Right forelimb (tissue), 1 donor: ENCODE data around the gene NPBWR2.
"Not testable (repeated sequence)": the region's sequence is repeated elsewhere in the genome, so short reads cannot be mapped to it uniquely, and the experiment has no call there.

Source experiments
- DNase-seq: peaks from one replicate; pipeline ENCODE4 v3.0.0-alpha.2; 2018

The NPBWR2 gene

GRCh38 chr20:64143018-64143801 lies 35.8 kb upstream of the NPBWR2 start:
- no peak for DNase-seq

GRCh38 chr20:64142590-64142989 lies 35.2 kb upstream of the NPBWR2 start:
- DNase-seq: no peak

- DNase-seq: peak; percentile 26
Measured at GRCh38 chr20:64140956-64141355, 33.6 kb upstream of the NPBWR2 start.

- DNase-seq: peak; percentile 40
Measured at GRCh38 chr20:64140061-64140931, 32.9 kb upstream of the NPBWR2 start.

GRCh38 chr20:64139199-64140060 lies 32.1 kb upstream of the NPBWR2 start:
- DNase-seq: peak; percentile 18

- DNase-seq: no peak
Measured at GRCh38 chr20:64138276-64138815, 31.0 kb upstream of the NPBWR2 start.

- DNase-seq: no peak
Measured at GRCh38 chr20:64137598-64138031, 30.2 kb upstream of the NPBWR2 start.

- DNase-seq: no peak
Measured at GRCh38 chr20:64136004-64136710, 28.8 kb upstream of the NPBWR2 start.

GRCh38 chr20:64134744-64135143 lies 27.4 kb upstream of the NPBWR2 start:
- DNase-seq: not testable (repeated sequence)

GRCh38 chr20:64133951-64134407 lies 26.6 kb upstream of the NPBWR2 start:
- no peak for DNase-seq

- no peak for DNase-seq
Measured at GRCh38 chr20:64131406-64131805, 24.0 kb upstream of the NPBWR2 start.

- DNase-seq: no peak
Measured at GRCh38 chr20:64130876-64131275, 23.5 kb upstream of the NPBWR2 start.

- no peak for DNase-seq
Measured at GRCh38 chr20:64130271-64130670, 22.9 kb upstream of the NPBWR2 start.

GRCh38 chr20:64129146-64129782 lies 21.9 kb upstream of the NPBWR2 start:
- no peak for DNase-seq

GRCh38 chr20:64123517-64123916 lies 16.2 kb upstream of the NPBWR2 start:
- DNase-seq: not testable (repeated sequence)

- DNase-seq: not testable (repeated sequence)
Measured at GRCh38 chr20:64122927-64123326, 15.6 kb upstream of the NPBWR2 start.

- DNase-seq: no peak
Measured at GRCh38 chr20:64121586-64121985, 14.2 kb upstream of the NPBWR2 start.

- no peak for DNase-seq
Measured at GRCh38 chr20:64119681-64120341, 12.4 kb upstream of the NPBWR2 start.

- DNase-seq: no peak
Measured at GRCh38 chr20:64119301-64119680, 11.9 kb upstream of the NPBWR2 start.

- DNase-seq: not testable (repeated sequence)
Measured at GRCh38 chr20:64117432-64117777, 10.0 kb upstream of the NPBWR2 start.
